ENCODE results near the gene WDFY4. TPM values are rescaled to one million over a fixed set of nuclear protein-coding genes. Genes with fewer than 3 reads are reported as not detected.

WDFY4 gene
- total RNA-seq, 1 experiment from 2014 or later: 0.22 TPM

DNA sequence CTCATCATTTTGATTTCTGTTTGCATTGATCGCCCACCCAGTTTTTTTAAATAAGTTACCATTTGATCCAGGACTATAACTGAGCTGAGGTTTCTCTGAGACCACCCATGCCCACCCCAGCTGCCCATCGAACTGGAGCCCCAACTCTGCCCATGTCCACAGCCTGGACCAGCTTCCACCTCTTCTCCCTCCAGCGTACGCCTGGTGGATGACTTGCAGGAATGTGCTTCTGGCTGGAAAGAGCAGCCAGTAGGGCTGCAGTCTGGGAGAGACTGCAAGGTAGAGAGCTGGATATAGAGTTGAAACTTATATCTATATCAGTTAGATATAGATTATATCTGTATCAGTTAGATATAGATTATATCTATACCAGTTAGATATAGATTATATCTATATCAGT is 280.8 kb downstream of the WDFY4 start:
- Histone ChIP-seq H3K27ac (ENCODE audit: low read depth, low read length) (no peak overlapping the region), H3K9me2 (ENCODE audit: insufficient read depth) (no peaks in the 10 kb centered on the region), H3K79me2 (ENCODE audit: insufficient read depth, low read length) (no peaks in the 10 kb centered on the region), H3K4me3 (replicated peaks in 1 of 2; ENCODE audit: low read depth in 1 of 2, low read length in 2 of 2) (no peak overlapping the region), H3K4me2 (ENCODE audit: low read length) (no peak overlapping the region), H4K20me1 (ENCODE audit: insufficient read depth) (no peaks in the 10 kb centered on the region), H3K4me1 (ENCODE audit: control insufficient read depth in 1 of 2, insufficient read depth in 2 of 2, low read length in 2 of 2) (no peaks in the 10 kb centered on the region), H3K36me3 (ENCODE audit: control insufficient read depth in 1 of 2, insufficient read depth in 2 of 2, low read length in 2 of 2) (no peaks in the 10 kb centered on the region), H3K9ac (ENCODE audit: low read length) (no peak overlapping the region), H3K27me3 (ENCODE audit: insufficient read depth, low read length) (peaks cover 48% of the 10 kb centered on the region), H2AFZ (ENCODE audit: low read depth, low read length, poor library complexity, severe bottlenecking) (no peak overlapping the region), H3K9me3 (ENCODE audit: control insufficient read depth in 1 of 2, insufficient read depth in 1 of 2, low read depth in 1 of 2, low read length in 2 of 2) (no peaks in the 10 kb centered on the region)
- POLR2A ChIA-PET: no interaction called here
- BruUV-seq (replicated peaks): no TSS peak
- intact Hi-C loops (cut with micrococcal nuclease): no loop called here
- ATAC-seq (no peak), DNase-seq (ENCODE audit: low read depth, low spot score) (no peak)
- TF ChIP-seq, protein P1, sequence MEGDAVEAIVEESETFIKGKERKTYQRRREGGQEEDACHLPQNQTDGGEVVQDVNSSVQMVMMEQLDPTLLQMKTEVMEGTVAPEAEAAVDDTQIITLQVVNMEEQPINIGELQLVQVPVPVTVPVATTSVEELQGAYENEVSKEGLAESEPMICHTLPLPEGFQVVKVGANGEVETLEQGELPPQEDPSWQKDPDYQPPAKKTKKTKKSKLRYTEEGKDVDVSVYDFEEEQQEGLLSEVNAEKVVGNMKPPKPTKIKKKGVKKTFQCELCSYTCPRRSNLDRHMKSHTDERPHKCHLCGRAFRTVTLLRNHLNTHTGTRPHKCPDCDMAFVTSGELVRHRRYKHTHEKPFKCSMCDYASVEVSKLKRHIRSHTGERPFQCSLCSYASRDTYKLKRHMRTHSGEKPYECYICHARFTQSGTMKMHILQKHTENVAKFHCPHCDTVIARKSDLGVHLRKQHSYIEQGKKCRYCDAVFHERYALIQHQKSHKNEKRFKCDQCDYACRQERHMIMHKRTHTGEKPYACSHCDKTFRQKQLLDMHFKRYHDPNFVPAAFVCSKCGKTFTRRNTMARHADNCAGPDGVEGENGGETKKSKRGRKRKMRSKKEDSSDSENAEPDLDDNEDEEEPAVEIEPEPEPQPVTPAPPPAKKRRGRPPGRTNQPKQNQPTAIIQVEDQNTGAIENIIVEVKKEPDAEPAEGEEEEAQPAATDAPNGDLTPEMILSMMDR (IDR thresholded peaks at IDR 0.05 in 2 of 3, conservative IDR thresholded peaks at IDR 0.05 in 1 of 3; ENCODE audit: borderline replicate concordance in 1 of 3, insufficient read depth in 1 of 3, low read depth in 2 of 3, low read length in 2 of 3): no peak
- TF ChIP-seq ELF1 (IDR thresholded peaks at IDR 0.05; ENCODE audit: borderline replicate concordance, low read depth) (no peak), JUND (IDR thresholded peaks at IDR 0.05) (no peak), EGR1 (IDR thresholded peaks at IDR 0.05; ENCODE audit: low read depth) (no peak), RAD21 (IDR thresholded peaks at IDR 0.05; ENCODE audit: low read depth) (no peak), TCF7L2 (IDR thresholded peaks at IDR 0.05; ENCODE audit: borderline replicate concordance, extremely low read depth, insufficient read depth, insufficient read length) (no peak), SIN3A (IDR thresholded peaks at IDR 0.05; ENCODE audit: low read depth) (no peak), EZH2phosphoT487 (IDR thresholded peaks at IDR 0.05; ENCODE audit: borderline replicate concordance) (no peak), SP1 (IDR thresholded peaks at IDR 0.05; ENCODE audit: low read depth) (no peak), CBX3 (IDR thresholded peaks at IDR 0.05; ENCODE audit: low read depth) (no peak), SRF (IDR thresholded peaks at IDR 0.05; ENCODE audit: low read depth) (no peak), CEBPB (IDR thresholded peaks at IDR 0.05; ENCODE audit: low read depth) (no peak)
- TF ChIP-seq, protein P2, sequence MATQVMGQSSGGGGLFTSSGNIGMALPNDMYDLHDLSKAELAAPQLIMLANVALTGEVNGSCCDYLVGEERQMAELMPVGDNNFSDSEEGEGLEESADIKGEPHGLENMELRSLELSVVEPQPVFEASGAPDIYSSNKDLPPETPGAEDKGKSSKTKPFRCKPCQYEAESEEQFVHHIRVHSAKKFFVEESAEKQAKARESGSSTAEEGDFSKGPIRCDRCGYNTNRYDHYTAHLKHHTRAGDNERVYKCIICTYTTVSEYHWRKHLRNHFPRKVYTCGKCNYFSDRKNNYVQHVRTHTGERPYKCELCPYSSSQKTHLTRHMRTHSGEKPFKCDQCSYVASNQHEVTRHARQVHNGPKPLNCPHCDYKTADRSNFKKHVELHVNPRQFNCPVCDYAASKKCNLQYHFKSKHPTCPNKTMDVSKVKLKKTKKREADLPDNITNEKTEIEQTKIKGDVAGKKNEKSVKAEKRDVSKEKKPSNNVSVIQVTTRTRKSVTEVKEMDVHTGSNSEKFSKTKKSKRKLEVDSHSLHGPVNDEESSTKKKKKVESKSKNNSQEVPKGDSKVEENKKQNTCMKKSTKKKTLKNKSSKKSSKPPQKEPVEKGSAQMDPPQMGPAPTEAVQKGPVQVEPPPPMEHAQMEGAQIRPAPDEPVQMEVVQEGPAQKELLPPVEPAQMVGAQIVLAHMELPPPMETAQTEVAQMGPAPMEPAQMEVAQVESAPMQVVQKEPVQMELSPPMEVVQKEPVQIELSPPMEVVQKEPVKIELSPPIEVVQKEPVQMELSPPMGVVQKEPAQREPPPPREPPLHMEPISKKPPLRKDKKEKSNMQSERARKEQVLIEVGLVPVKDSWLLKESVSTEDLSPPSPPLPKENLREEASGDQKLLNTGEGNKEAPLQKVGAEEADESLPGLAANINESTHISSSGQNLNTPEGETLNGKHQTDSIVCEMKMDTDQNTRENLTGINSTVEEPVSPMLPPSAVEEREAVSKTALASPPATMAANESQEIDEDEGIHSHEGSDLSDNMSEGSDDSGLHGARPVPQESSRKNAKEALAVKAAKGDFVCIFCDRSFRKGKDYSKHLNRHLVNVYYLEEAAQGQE (IDR thresholded peaks at IDR 0.05; ENCODE audit: low read depth): no peak
- TF ChIP-seq, protein P3, sequence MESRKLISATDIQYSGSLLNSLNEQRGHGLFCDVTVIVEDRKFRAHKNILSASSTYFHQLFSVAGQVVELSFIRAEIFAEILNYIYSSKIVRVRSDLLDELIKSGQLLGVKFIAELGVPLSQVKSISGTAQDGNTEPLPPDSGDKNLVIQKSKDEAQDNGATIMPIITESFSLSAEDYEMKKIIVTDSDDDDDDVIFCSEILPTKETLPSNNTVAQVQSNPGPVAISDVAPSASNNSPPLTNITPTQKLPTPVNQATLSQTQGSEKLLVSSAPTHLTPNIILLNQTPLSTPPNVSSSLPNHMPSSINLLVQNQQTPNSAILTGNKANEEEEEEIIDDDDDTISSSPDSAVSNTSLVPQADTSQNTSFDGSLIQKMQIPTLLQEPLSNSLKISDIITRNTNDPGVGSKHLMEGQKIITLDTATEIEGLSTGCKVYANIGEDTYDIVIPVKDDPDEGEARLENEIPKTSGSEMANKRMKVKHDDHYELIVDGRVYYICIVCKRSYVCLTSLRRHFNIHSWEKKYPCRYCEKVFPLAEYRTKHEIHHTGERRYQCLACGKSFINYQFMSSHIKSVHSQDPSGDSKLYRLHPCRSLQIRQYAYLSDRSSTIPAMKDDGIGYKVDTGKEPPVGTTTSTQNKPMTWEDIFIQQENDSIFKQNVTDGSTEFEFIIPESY (IDR thresholded peaks at IDR 0.05; ENCODE audit: extremely low read depth, insufficient replicate concordance, low read length): no peak
- TF ChIP-seq, protein P4, sequence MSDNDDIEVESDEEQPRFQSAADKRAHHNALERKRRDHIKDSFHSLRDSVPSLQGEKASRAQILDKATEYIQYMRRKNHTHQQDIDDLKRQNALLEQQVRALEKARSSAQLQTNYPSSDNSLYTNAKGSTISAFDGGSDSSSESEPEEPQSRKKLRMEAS (IDR thresholded peaks at IDR 0.05): no peak
- RAD21 ChIA-PET (ENCODE audit: low non-redundant PET in 1 of 2, low total read pairs in 2 of 2, uncharacterized antibody in 2 of 2, unreplicated experiment in 2 of 2): interaction anchor here in 1 of 2 experiments (0.5 kb wide), 1 partner anchor 228 kb away, joined by 3 read pairs; no protein-coding TSS in a partner anchor
- CTCF ChIA-PET: no interaction called here
